ENCODE results near the gene TSHZ2. TPM values are rescaled to one million over a fixed set of nuclear protein-coding genes. Genes with fewer than 3 reads are reported as not detected.

Gene TSHZ2
- total RNA-seq, 4 donors from 2014 or later = 1.9 to 12.9 (median 5.0) TPM

GRCh38 chr20:53127027-53127426, 154.9 kb downstream of the TSHZ2 start:
- intact Hi-C loops (cut with DNase I; ENCODE audit: low total_unique reads) = loop anchor here (5.0 kb wide), 1 partner anchor 1485 kb away; no protein-coding TSS in a partner anchor
- no peak overlapping the region for H3K27ac ChIP-seq

DNA sequence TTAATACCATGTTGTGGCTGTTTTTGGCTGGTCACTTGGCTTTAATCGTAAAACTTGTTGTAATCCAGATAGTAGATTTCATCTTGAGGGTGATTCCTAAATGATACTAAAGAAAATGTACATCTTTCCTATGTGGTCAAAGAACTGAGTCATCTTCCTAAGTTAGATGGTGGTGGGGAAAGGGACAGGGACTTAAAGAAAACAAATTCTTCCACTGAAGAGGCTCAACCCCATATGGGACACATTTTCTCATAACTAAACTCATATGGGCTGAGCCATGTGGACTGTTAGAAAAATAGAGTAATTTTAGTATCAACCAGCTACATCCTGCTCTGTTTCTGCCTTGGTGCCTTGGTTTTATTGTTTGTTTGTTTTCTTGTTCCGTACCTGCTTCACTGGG, 155.8 kb downstream of the TSHZ2 start:
- in situ Hi-C loops (cut with MboI; ENCODE audit: low pct_ligation_motif_present in 1 of 4, low pct_unique_long_range_greater_than_20kb in 1 of 4, low sequenced_read_pairs in 3 of 4) (no loop called here), intact Hi-C loops (cut with DNase I; ENCODE audit: low total_unique reads) (loop anchor here (5.0 kb wide), 1 partner anchor 1484 kb away; no protein-coding TSS in a partner anchor)
- no peak for DNase-seq
- Histone ChIP-seq H3K27ac (no peak overlapping the region), H3K4me1 (no peaks in the 10 kb centered on the region), H3K9me3 (no peaks in the 10 kb centered on the region), H3K36me3 (no peaks in the 10 kb centered on the region), H3K27me3 (no peaks in the 10 kb centered on the region), H3K4me3 (no peak overlapping the region)
- TF ChIP-seq CTCF (IDR thresholded peaks at IDR 0.05) = no peak
- no peak for TF ChIP-seq EP300 (IDR thresholded peaks at IDR 0.05; ENCODE audit: low read depth)
- no peak for TF ChIP-seq POLR2A (IDR thresholded peaks at IDR 0.05)
- 61 to 78% methylated on average over 2 of the region's 2 CpGs for WGBS, 2 donors (ENCODE audit: low coverage in 1 of 2)

More at GRCh38 chr20:53127027-53127426, 154.9 kb downstream of the TSHZ2 start:
- TF ChIP-seq POLR2A (IDR thresholded peaks at IDR 0.05) (no peak), POLR2AphosphoS5 (IDR thresholded peaks at IDR 0.05) (no peak), CTCF (IDR thresholded peaks at IDR 0.05) (no peak), EP300 (IDR thresholded peaks at IDR 0.05; ENCODE audit: low read depth) (no peak)
- DNase-seq = no peak
- 78 to 79% methylated on average over 2 of the region's 2 CpGs for WGBS, 2 donors (ENCODE audit: low coverage in 1 of 2)
- H3K4me3 ChIP-seq = no peak overlapping the region
- H3K9me3 ChIP-seq = no peaks in the 10 kb centered on the region
- H3K4me1 ChIP-seq = no peaks in the 10 kb centered on the region
- H3K36me3 ChIP-seq = no peaks in the 10 kb centered on the region
- no peaks in the 10 kb centered on the region for H3K27me3 ChIP-seq
- in situ Hi-C loops (cut with MboI; ENCODE audit: low pct_ligation_motif_present in 1 of 4, low pct_unique_long_range_greater_than_20kb in 1 of 4, low sequenced_read_pairs in 3 of 4) = no loop called here

DNA sequence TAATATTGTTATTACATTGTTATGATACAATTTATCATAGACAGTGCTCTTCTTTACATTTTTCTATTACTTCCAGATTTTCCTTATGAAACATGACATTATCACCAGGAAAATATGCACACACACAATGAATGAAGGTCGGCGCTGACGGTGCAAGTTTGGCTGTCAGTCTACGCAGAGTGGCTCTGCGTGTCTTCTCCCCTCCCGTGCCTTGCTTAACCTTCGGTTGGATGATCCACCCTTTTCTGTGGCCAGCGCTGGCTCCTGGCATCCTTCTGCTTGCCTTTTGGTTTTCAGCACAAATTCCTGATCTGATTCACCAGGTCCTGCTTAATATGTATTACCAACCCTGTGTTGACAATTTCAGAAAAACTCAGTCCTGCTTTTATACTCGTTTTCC, 157.4 kb downstream of the TSHZ2 start:
- no peaks in the 10 kb centered on the region for H3K27me3 ChIP-seq
- no peak overlapping the region for H3K27ac ChIP-seq
- H3K4me3 ChIP-seq = no peak overlapping the region
- TF ChIP-seq POLR2AphosphoS5 (IDR thresholded peaks at IDR 0.05) = no peak
- no peak for TF ChIP-seq CTCF (IDR thresholded peaks at IDR 0.05)
- H3K4me1 ChIP-seq = no peaks in the 10 kb centered on the region
- no peaks in the 10 kb centered on the region for H3K36me3 ChIP-seq
- intact Hi-C loops (cut with DNase I; ENCODE audit: low total_unique reads) (loop anchor here (5.0 kb wide), 1 partner anchor 1483 kb away; no protein-coding TSS in a partner anchor), in situ Hi-C loops (cut with MboI; ENCODE audit: low pct_ligation_motif_present in 1 of 4, low pct_unique_long_range_greater_than_20kb in 1 of 4, low sequenced_read_pairs in 3 of 4) (no loop called here)
- WGBS, 2 donors (ENCODE audit: low coverage in 1 of 2) = 71 to 91% methylated on average over 3 to 9 of the region's 9 CpGs
- DNase-seq = no peak
- H3K9me3 ChIP-seq = no peaks in the 10 kb centered on the region

- DNase-seq = no peak
- in situ Hi-C loops (cut with MboI; ENCODE audit: low pct_ligation_motif_present in 1 of 4, low pct_unique_long_range_greater_than_20kb in 1 of 4, low sequenced_read_pairs in 3 of 4) = no loop called here
- H3K36me3 ChIP-seq = no peaks in the 10 kb centered on the region
- H3K27me3 ChIP-seq = no peaks in the 10 kb centered on the region
- 23 to 33% methylated on average over 2 to 3 of the region's 3 CpGs for WGBS, 2 donors (ENCODE audit: low coverage in 1 of 2)
- no peak overlapping the region for H3K4me3 ChIP-seq
- no peaks in the 10 kb centered on the region for H3K9me3 ChIP-seq
- intact Hi-C loops (cut with DNase I; ENCODE audit: low total_unique reads) = no loop called here
- TF ChIP-seq POLR2A (IDR thresholded peaks at IDR 0.05) = no peak
- TF ChIP-seq CTCF (IDR thresholded peaks at IDR 0.05) = no peak
- TF ChIP-seq POLR2AphosphoS5 (IDR thresholded peaks at IDR 0.05) = no peak
- no peak for TF ChIP-seq EP300 (IDR thresholded peaks at IDR 0.05; ENCODE audit: low read depth)
- H3K4me1 ChIP-seq = no peaks in the 10 kb centered on the region
- H3K27ac ChIP-seq = no peak overlapping the region
Measured at GRCh38 chr20:53130795-53131194, 158.6 kb downstream of the TSHZ2 start.
